GM12873 (cell line): ENCODE results near the gene AMBP.

Experiments used
- CTCF ChIP-seq: IDR thresholded peaks from 2 replicates; pipeline ENCODE4 v1.5.1; 2012; ENCODE audit warnings: low read depth, mild to moderate bottlenecking, moderate library complexity, low read length, control low read depth; ENCODE audit not compliant: insufficient read depth; ENCODE audit errors: missing control alignments

AMBP gene

GRCh38 chr9:114061292-114061691 is 16.8 kb downstream of the AMBP start:
- no peak for TF ChIP-seq CTCF

- no peak for TF ChIP-seq CTCF
Observed at GRCh38 chr9:114060711-114061110, 17.4 kb downstream of the AMBP start.

GRCh38 chr9:114060070-114060469 is 18.0 kb downstream of the AMBP start:
- no peak for TF ChIP-seq CTCF

DNA sequence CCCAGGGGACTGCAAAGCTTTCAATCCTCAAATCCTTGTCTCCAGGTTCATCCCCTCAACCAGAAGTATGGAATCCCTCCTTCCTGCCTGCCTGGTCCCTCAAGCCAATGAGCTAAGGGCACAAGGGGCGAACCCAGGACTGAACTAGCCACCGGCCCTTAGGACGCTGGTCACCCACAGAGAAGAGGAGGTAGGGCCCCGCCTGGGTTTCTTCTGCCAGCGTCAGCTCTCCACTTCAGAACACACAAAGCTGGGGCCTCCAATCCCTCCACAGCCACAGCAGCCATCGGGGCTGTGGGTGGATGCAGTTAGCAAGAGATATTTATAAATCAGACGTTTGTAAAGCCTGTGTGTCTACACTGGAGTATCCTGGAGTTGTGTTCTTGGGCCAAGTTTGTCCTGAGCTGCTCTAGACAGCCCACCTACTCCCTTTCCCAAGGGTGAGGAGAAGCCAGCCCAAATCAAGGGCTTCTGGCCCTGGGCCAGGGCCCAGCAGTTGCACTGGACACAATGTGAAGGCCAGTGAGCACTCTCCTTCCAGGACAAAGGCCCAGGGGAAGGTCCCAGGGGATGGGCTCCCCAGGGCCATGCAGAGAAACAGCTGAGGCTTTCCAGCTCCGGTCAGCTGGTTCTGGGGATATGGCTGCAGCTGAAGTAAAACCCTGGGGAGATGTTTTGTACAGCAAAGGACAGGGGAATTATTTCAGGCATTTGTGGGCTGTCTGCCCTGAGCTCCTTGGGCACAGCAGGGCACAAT is 18.9 kb downstream of the AMBP start:
- no peak for TF ChIP-seq CTCF

DNA sequence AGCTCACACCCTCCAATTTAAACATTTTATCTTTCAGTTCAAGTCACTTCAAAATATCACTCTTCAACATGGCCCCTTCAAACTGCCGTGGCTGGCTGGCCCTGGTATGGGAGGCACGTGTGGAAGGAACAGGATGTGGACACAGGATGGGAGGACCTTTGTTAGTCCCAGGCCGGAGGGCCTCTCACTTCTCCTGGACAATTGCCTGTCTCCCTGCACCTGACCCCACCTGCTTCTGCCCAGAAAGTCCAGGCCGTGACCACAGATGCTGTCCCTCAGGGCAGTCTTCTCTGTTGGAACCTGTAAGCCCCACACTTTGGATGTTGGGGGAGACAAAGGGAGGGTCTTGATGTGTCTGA is 19.4 kb downstream of the AMBP start:
- no peak for TF ChIP-seq CTCF

DNA sequence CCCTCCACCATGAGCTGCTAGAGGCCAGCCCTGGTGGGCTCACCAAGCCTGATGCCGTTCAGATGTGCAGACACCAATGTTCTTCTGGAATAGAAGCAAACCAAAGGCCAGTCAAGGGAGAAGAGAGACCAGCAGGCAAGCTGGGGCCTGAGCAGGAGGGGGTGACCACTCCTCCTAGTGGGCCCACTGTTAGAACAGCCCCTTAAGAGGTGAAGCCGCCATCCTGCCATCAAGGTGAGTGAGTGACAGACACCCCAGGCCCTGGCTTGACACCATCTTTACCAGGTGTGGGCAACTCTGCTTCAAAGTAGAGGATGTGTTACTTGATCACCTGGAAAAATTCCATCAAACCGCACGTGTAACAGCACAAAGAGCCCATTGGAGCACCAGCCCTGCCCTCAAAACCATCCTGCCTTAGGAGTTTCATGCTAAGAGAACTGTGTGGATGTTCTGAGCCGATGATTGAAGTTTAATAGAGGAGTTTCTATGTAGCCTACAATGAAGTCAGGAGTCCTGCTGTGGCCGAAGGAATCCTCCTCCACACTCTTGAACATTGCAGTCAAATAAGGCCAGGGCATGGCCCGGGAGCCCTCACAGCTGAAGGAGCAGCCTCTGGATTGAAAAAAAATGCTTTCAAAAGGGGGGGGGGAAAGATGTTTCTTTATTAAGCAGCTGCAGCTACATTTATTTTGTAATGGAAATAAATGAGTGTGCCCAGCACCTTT is 20.8 kb downstream of the AMBP start:
- no peak for TF ChIP-seq CTCF

DNA sequence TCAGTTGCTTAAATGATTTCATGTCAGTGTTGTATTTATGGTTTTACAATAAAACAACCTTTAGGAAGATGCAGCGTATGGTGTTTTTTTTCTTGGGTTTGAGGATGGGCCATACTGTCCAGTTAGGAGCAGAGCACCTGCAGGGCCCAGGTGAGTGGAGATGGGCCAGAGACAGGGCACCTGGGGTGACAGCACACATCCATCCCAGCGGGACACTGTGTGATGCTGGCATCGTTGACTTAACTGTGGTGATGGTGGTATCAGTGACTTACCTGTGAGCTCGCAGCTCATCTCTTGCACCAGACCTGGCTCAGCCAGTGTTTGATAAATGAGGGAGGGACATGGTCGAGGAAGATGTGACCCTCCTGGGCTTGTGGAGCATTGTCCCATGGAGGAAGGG is 21.6 kb downstream of the AMBP start:
- TF ChIP-seq CTCF, result no peak
